ENCODE data around the gene VAV3. TPM values are rescaled to one million over a fixed set of nuclear protein-coding genes. Genes with fewer than 3 reads are reported as not detected.

VAV3 gene
- total and polyA plus RNA-seq, 8 donors = 7.1 to 21.4 (median 12.8) TPM

DNA sequence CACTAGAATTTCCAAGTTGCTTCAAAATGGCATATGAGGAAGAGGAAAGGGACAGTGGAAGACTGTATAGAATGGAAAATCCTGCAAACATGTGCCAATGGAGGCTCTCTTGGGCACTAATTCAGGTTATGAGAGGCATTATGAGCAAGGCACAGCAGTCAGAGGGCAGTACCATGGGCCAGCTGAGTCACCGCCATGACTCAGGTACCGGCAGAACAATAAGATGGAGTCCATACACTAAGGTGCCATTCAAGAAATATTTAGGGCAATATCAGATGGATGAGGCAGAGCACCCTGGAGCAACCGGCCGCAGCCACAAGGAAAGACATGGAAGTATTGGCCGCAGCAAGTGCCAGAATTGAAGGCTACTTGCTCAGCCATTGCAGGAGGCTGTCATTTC lies 25.6 kb upstream of the VAV3 start:
- no peaks in the 10 kb centered on the region for H3K27me3 ChIP-seq
- H3K4me1 ChIP-seq = no peaks in the 10 kb centered on the region
- H3K27ac ChIP-seq = no peak overlapping the region
- intact Hi-C loops (cut with DNase I) = no loop called here
- no peaks in the 10 kb centered on the region for H3K9me3 ChIP-seq
- DNase-seq (no peak), FAIRE-seq (no peak), ATAC-seq (no peak)
- no peaks in the 10 kb centered on the region for H3K36me3 ChIP-seq
- no peak for TF ChIP-seq CTCF (IDR thresholded peaks at IDR 0.05)
- H3K4me3 ChIP-seq = no peak overlapping the region
- 83 to 89% methylated on average over 5 of the region's 5 CpGs for WGBS, 2 donors

- WGBS, 2 donors = 57 to 58% methylated on average over 7 of the region's 7 CpGs
- no peaks in the 10 kb centered on the region for H3K4me1 ChIP-seq
- no peaks in the 10 kb centered on the region for H3K27me3 ChIP-seq
- no peak for TF ChIP-seq CTCF (IDR thresholded peaks at IDR 0.05)
- intact Hi-C loops (cut with DNase I) = no loop called here
- H3K4me3 ChIP-seq = no peak overlapping the region
- no peak overlapping the region for H3K27ac ChIP-seq
- no peak for DNase-seq
- H3K9me3 ChIP-seq = no peaks in the 10 kb centered on the region
- no peak for FAIRE-seq
- H3K36me3 ChIP-seq = no peaks in the 10 kb centered on the region
- no peak for ATAC-seq
Measured at GRCh38 chr1:107981277-107981676, 16.3 kb upstream of the VAV3 start.

DNA sequence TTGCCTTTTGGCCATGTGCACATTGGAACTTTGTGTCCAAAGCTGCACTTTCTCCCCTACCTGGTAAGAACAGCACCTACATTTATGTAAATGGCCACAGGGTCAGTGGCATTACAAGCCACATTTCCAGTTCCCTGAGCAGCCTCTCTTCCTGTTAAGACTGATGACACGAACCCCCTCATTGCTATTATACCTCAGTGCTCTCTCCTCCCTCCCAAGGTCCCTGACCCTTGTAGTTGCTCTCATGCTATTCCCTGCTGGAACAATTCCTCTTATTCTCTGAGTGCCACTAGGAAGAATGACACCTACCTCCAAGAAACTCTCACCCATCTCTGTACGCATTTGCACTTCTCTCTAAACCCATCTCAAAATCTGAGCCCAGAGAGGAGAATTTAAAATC lies 14.9 kb upstream of the VAV3 start:
- DNase-seq (no peak), ATAC-seq (no peak), FAIRE-seq (no peak)
- Histone ChIP-seq H3K27me3 (no peaks in the 10 kb centered on the region), H3K27ac (no peak overlapping the region), H3K4me3 (no peak overlapping the region), H3K36me3 (no peaks in the 10 kb centered on the region), H3K9me3 (no peaks in the 10 kb centered on the region), H3K4me1 (no peaks in the 10 kb centered on the region)
- WGBS, 2 donors = 83 to 88% methylated on average over 1 of the region's 2 CpGs
- intact Hi-C loops (cut with DNase I) = no loop called here
- TF ChIP-seq CTCF (IDR thresholded peaks at IDR 0.05) = no peak

DNA sequence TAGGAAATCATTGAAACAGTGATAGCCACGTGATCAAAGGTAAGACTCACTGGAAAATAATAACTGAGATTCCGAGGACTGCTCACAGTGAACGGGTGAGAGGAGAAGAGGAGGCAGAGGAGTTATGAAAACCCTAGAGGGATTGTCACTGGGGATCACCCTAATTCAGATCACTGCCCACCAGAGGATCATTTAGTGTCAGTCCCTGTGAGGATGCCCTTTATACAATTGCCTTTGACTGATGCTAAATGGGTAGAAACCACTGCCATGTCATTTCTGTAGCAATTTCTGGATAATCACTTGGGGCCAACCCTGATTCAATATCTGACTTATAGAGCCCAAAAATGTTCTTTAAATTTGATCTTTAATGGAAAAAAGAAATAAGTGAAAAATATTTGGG lies 14.1 kb upstream of the VAV3 start:
- no peaks in the 10 kb centered on the region for H3K36me3 ChIP-seq
- TF ChIP-seq CTCF (IDR thresholded peaks at IDR 0.05) = no peak
- H3K4me3 ChIP-seq = no peak overlapping the region
- WGBS, 2 donors = 64 to 67% methylated on average over 3 of the region's 3 CpGs
- no peak overlapping the region for H3K27ac ChIP-seq
- no peaks in the 10 kb centered on the region for H3K9me3 ChIP-seq
- FAIRE-seq = no peak
- no peak for ATAC-seq
- DNase-seq = no peak
- intact Hi-C loops (cut with DNase I) = no loop called here
- no peaks in the 10 kb centered on the region for H3K27me3 ChIP-seq
- H3K4me1 ChIP-seq = no peaks in the 10 kb centered on the region

GRCh38 chr1:107976836-107977235 lies 11.9 kb upstream of the VAV3 start:
- WGBS, 2 donors = 63% methylated on average over 3 of the region's 3 CpGs
- Histone ChIP-seq H3K4me3 (no peak overlapping the region), H3K9me3 (no peaks in the 10 kb centered on the region), H3K27ac (no peak overlapping the region), H3K4me1 (no peaks in the 10 kb centered on the region), H3K36me3 (no peaks in the 10 kb centered on the region), H3K27me3 (no peaks in the 10 kb centered on the region)
- ATAC-seq = no peak
- no peak for TF ChIP-seq CTCF (IDR thresholded peaks at IDR 0.05)
- no peak for FAIRE-seq
- DNase-seq = no peak
- intact Hi-C loops (cut with DNase I) = no loop called here

Measured in pancreas (tissue), 10 donors.